ENCODE results near the gene ANKRD11.
"Not testable (repeated sequence)": the region's sequence is repeated elsewhere in the genome, so short reads cannot be mapped to it uniquely, and the experiment has no call there.

The ANKRD11 gene

GRCh38 chr16:89366561-89367537 is 123.5 kb downstream of the ANKRD11 start:
- DNase-seq (ENCODE audit: insufficient read length, low spot score) = no peak
- no peak for FAIRE-seq
- TF ChIP-seq, protein P1, sequence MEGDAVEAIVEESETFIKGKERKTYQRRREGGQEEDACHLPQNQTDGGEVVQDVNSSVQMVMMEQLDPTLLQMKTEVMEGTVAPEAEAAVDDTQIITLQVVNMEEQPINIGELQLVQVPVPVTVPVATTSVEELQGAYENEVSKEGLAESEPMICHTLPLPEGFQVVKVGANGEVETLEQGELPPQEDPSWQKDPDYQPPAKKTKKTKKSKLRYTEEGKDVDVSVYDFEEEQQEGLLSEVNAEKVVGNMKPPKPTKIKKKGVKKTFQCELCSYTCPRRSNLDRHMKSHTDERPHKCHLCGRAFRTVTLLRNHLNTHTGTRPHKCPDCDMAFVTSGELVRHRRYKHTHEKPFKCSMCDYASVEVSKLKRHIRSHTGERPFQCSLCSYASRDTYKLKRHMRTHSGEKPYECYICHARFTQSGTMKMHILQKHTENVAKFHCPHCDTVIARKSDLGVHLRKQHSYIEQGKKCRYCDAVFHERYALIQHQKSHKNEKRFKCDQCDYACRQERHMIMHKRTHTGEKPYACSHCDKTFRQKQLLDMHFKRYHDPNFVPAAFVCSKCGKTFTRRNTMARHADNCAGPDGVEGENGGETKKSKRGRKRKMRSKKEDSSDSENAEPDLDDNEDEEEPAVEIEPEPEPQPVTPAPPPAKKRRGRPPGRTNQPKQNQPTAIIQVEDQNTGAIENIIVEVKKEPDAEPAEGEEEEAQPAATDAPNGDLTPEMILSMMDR (IDR thresholded peaks at IDR 0.05; ENCODE audit: insufficient read depth, missing control alignments) = no peak

DNA sequence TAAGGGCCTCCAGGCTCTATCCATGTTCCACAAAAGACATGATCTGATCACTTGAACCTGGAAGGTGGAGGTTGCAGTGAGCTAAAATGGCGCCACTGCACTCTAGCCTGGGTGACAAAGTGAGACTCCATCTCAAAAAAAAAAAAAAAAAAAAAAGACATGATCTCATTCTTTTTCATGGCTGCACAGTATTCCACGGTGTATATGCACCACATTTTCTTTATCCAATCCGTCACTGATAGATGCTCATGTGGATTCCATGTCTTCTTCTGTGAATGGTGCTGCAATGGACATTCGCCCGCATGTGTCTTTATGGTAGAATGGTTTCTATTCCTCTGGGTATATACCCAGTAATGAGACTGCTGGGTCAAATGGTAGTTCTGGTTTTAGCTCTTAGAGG is 124.4 kb downstream of the ANKRD11 start:
- DNase-seq (ENCODE audit: insufficient read length, low spot score) (no peak), FAIRE-seq (no peak)
- TF ChIP-seq, protein P1 (IDR thresholded peaks at IDR 0.05; ENCODE audit: insufficient read depth, missing control alignments) = no peak

DNA sequence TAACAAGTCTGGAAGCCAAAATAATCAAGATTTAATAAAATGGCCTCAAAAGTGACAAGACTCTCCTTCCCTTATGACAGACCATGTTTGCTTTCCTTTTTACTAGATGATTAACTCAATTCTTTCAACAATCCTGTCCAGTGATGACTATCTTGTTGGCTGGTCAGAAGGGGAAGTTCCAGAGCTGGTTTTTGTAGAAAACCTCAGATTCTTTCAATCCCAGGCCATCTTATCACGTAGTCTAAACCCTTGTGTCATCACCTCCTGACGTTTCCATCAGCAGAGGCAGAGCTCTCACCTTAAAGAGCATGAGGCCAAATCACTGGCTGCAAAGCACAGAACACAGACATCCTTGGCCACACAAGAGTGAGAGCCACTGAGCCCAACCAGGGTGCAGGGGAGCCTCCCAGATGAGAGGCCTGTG is 125.3 kb downstream of the ANKRD11 start:
- TF ChIP-seq, protein P1 (IDR thresholded peaks at IDR 0.05; ENCODE audit: insufficient read depth, missing control alignments) = no peak
- no peak for DNase-seq (ENCODE audit: insufficient read length, low spot score)
- no peak for FAIRE-seq

GRCh38 chr16:89364606-89365005 is 125.8 kb downstream of the ANKRD11 start:
- FAIRE-seq = no peak
- TF ChIP-seq, protein P1 (IDR thresholded peaks at IDR 0.05; ENCODE audit: insufficient read depth, missing control alignments) = no peak
- DNase-seq (ENCODE audit: insufficient read length, low spot score) = no peak

DNA sequence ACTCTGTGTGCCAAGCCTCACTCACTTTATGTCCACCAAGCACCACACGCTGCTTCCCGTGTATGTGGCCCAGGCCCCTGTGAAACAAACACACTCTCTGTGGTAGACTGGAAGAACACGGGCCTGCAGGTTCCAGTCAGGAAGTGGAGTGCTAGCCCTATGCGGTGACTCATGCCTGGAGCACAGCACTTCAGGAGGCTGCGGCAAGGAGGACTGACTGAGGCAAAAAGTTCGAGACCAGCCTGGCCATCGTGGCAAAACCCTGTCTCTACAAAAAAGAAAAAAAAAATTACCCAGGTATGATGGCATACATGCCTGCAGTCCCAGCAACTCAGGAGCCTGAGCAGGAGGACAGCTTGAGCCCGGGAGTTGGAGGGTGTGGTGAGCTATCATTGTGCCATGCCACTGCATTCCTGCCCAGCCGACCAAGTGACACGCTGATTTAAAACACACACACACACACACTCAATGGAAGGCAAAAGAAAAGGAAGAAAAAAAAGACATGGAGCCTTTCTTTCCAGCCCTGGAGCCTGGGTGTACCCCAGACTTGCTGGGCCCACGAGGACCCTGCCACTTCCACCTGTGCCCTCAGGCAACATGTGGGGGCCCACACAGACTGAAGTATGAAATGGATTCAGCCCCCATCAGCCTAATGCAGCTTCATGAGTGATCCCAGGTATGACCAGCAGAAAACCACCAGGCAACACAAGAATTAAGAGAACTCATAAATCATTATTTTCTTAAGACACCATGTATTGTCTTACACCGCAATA is 126.6 kb downstream of the ANKRD11 start:
- no peak for DNase-seq (ENCODE audit: insufficient read length, low spot score)
- TF ChIP-seq, protein P1 (IDR thresholded peaks at IDR 0.05; ENCODE audit: insufficient read depth, missing control alignments) = no peak
- FAIRE-seq = no peak

- not testable (repeated sequence) for FAIRE-seq; DNase-seq (ENCODE audit: insufficient read length, low spot score)
These were observed 127.7 kb downstream of the ANKRD11 start for GRCh38 chr16:89362540-89363223.

Measured in D721Med (cell line).